ENCODE results near the gene BTNL3.

BTNL3 gene

GRCh38 chr5:181041043-181041442, 52.4 kb downstream of the BTNL3 start:
- no peaks in the 10 kb centered on the region for H3K79me1 ChIP-seq (replicated peaks; ENCODE audit: low read length, poor library complexity, severe bottlenecking)
- no peak overlapping the region for H3K14ac ChIP-seq (ENCODE audit: low read length in 2 of 2)
- no peak overlapping the region for H3K4me2 ChIP-seq (ENCODE audit: low read length, poor library complexity, severe bottlenecking)
- no peak overlapping the region for H2BK12ac ChIP-seq (ENCODE audit: low read length in 2 of 2)
- no peak overlapping the region for H3K9ac ChIP-seq (ENCODE audit: low read length)
- DNase-seq: no peak
- H3K27ac ChIP-seq (ENCODE audit: low read length, poor library complexity, severe bottlenecking): no peak overlapping the region
- no peak overlapping the region for H3K23ac ChIP-seq (ENCODE audit: low read length in 2 of 2)
- WGBS: 48% methylated on average over 6 of the region's 6 CpGs
- H2BK5ac ChIP-seq (ENCODE audit: low read depth, low read length, poor library complexity, severe bottlenecking): no peak overlapping the region
- H4K8ac ChIP-seq (ENCODE audit: low read length): no peak overlapping the region
- H2BK120ac ChIP-seq (ENCODE audit: low read depth, low read length): no peak overlapping the region
- peaks cover 23 to 87% of the 10 kb centered on the region in 2 experiments for H3K27me3 ChIP-seq (ENCODE audit: control insufficient read depth in 1 of 2, insufficient read depth in 1 of 2, low read length in 2 of 2)
- no peaks in the 10 kb centered on the region for H3K9me3 ChIP-seq (ENCODE audit: control insufficient read depth, low read length)
- no peak overlapping the region for H3K18ac ChIP-seq (ENCODE audit: low read depth in 1 of 2, low read length in 2 of 2)
- H3K4me3 ChIP-seq (ENCODE audit: insufficient read depth in 1 of 2, low read depth in 1 of 2, low read length in 2 of 2): no peak overlapping the region
- no peaks in the 10 kb centered on the region for H3K36me3 ChIP-seq (ENCODE audit: control insufficient read depth in 1 of 2, insufficient read depth in 2 of 2, low read depth in 1 of 2, low read length in 2 of 2)
- H3K4me1 ChIP-seq (ENCODE audit: control insufficient read depth, insufficient read depth, low read depth, low read length): no peaks in the 10 kb centered on the region
- no peak overlapping the region for H2AFZ ChIP-seq (ENCODE audit: low read depth, low read length)
- no peak overlapping the region for H4K91ac ChIP-seq (ENCODE audit: low read length)
- no peak overlapping the region for H2AK5ac ChIP-seq (ENCODE audit: low read length, severe bottlenecking)
- no peak overlapping the region for H2BK15ac ChIP-seq (ENCODE audit: low read depth, poor library complexity, severe bottlenecking)
- H3K4ac ChIP-seq (ENCODE audit: low read depth in 1 of 2, low read length in 2 of 2): no peak overlapping the region

GRCh38 chr5:181042036-181042713, 53.5 kb downstream of the BTNL3 start:
- Histone ChIP-seq H3K27me3 (ENCODE audit: control insufficient read depth in 1 of 2, insufficient read depth in 1 of 2, low read length in 2 of 2) (peaks cover 23 to 88% of the 10 kb centered on the region in 2 experiments), H2BK15ac (ENCODE audit: low read depth, poor library complexity, severe bottlenecking) (no peak overlapping the region), H2AK5ac (ENCODE audit: low read length, severe bottlenecking) (no peak overlapping the region), H3K4me3 (ENCODE audit: insufficient read depth in 1 of 2, low read depth in 1 of 2, low read length in 2 of 2) (no peak overlapping the region), H3K23ac (ENCODE audit: low read length in 2 of 2) (no peak overlapping the region), H4K8ac (ENCODE audit: low read length) (no peak overlapping the region), H2BK5ac (ENCODE audit: low read depth, low read length, poor library complexity, severe bottlenecking) (no peak overlapping the region), H3K4me1 (ENCODE audit: control insufficient read depth, insufficient read depth, low read depth, low read length) (no peaks in the 10 kb centered on the region), H2AFZ (ENCODE audit: low read depth, low read length) (no peak overlapping the region), H2BK12ac (ENCODE audit: low read length in 2 of 2) (no peak overlapping the region), H3K14ac (ENCODE audit: low read length in 2 of 2) (no peak overlapping the region), H4K91ac (ENCODE audit: low read length) (no peak overlapping the region), H2BK120ac (ENCODE audit: low read depth, low read length) (no peak overlapping the region), H3K18ac (ENCODE audit: low read depth in 1 of 2, low read length in 2 of 2) (no peak overlapping the region), H3K27ac (ENCODE audit: low read length, poor library complexity, severe bottlenecking) (no peak overlapping the region), H3K9ac (ENCODE audit: low read length) (no peak overlapping the region), H3K79me1 (replicated peaks; ENCODE audit: low read length, poor library complexity, severe bottlenecking) (no peaks in the 10 kb centered on the region), H3K4me2 (ENCODE audit: low read length, poor library complexity, severe bottlenecking) (no peak overlapping the region), H3K36me3 (ENCODE audit: control insufficient read depth in 1 of 2, insufficient read depth in 2 of 2, low read depth in 1 of 2, low read length in 2 of 2) (no peaks in the 10 kb centered on the region), H3K4ac (ENCODE audit: low read depth in 1 of 2, low read length in 2 of 2) (no peak overlapping the region), H3K9me3 (ENCODE audit: control insufficient read depth, low read length) (no peaks in the 10 kb centered on the region)
- 71% methylated on average over 11 of the region's 15 CpGs for WGBS
- no peak for DNase-seq

GRCh38 chr5:181042722-181043121, 54.1 kb downstream of the BTNL3 start:
- no peak overlapping the region for H4K8ac ChIP-seq (ENCODE audit: low read length)
- H3K79me1 ChIP-seq (replicated peaks; ENCODE audit: low read length, poor library complexity, severe bottlenecking): no peaks in the 10 kb centered on the region
- no peaks in the 10 kb centered on the region for H3K36me3 ChIP-seq (ENCODE audit: control insufficient read depth in 1 of 2, insufficient read depth in 2 of 2, low read depth in 1 of 2, low read length in 2 of 2)
- DNase-seq: no peak
- no peak overlapping the region for H2AFZ ChIP-seq (ENCODE audit: low read depth, low read length)
- H3K9me3 ChIP-seq (ENCODE audit: control insufficient read depth, low read length): no peaks in the 10 kb centered on the region
- no peak overlapping the region for H4K91ac ChIP-seq (ENCODE audit: low read length)
- no peak overlapping the region for H2BK5ac ChIP-seq (ENCODE audit: low read depth, low read length, poor library complexity, severe bottlenecking)
- no peaks in the 10 kb centered on the region for H3K4me1 ChIP-seq (ENCODE audit: control insufficient read depth, insufficient read depth, low read depth, low read length)
- H2BK12ac ChIP-seq (ENCODE audit: low read length in 2 of 2): no peak overlapping the region
- whole genome bisulfite sequencing: 79% methylated on average over 9 of the region's 11 CpGs
- H3K18ac ChIP-seq (ENCODE audit: low read depth in 1 of 2, low read length in 2 of 2): no peak overlapping the region
- no peak overlapping the region for H3K4me3 ChIP-seq (ENCODE audit: insufficient read depth in 1 of 2, low read depth in 1 of 2, low read length in 2 of 2)
- no peak overlapping the region for H3K4me2 ChIP-seq (ENCODE audit: low read length, poor library complexity, severe bottlenecking)
- H3K9ac ChIP-seq (ENCODE audit: low read length): no peak overlapping the region
- H2BK120ac ChIP-seq (ENCODE audit: low read depth, low read length): no peak overlapping the region
- H3K23ac ChIP-seq (ENCODE audit: low read length in 2 of 2): no peak overlapping the region
- peaks cover 23 to 88% of the 10 kb centered on the region in 2 experiments for H3K27me3 ChIP-seq (ENCODE audit: control insufficient read depth in 1 of 2, insufficient read depth in 1 of 2, low read length in 2 of 2)
- no peak overlapping the region for H3K14ac ChIP-seq (ENCODE audit: low read length in 2 of 2)
- H3K27ac ChIP-seq (ENCODE audit: low read length, poor library complexity, severe bottlenecking): no peak overlapping the region
- no peak overlapping the region for H3K4ac ChIP-seq (ENCODE audit: low read depth in 1 of 2, low read length in 2 of 2)
- no peak overlapping the region for H2BK15ac ChIP-seq (ENCODE audit: low read depth, poor library complexity, severe bottlenecking)
- no peak overlapping the region for H2AK5ac ChIP-seq (ENCODE audit: low read length, severe bottlenecking)

- H3K4me2 ChIP-seq (ENCODE audit: low read length, poor library complexity, severe bottlenecking): no peak overlapping the region
- WGBS: 65% methylated on average over 12 of the region's 12 CpGs
Measured at GRCh38 chr5:181043285-181044092, 54.8 kb downstream of the BTNL3 start.

More at GRCh38 chr5:181043285-181044092, 54.8 kb downstream of the BTNL3 start:
- no peak for DNase-seq
- no peak overlapping the region for H2BK12ac ChIP-seq (ENCODE audit: low read length in 2 of 2)
- no peaks in the 10 kb centered on the region for H3K4me1 ChIP-seq (ENCODE audit: control insufficient read depth, insufficient read depth, low read depth, low read length)
- no peaks in the 10 kb centered on the region for H3K9me3 ChIP-seq (ENCODE audit: control insufficient read depth, low read length)
- H3K4me3 ChIP-seq (ENCODE audit: insufficient read depth in 1 of 2, low read depth in 1 of 2, low read length in 2 of 2): no peak overlapping the region
- H2BK5ac ChIP-seq (ENCODE audit: low read depth, low read length, poor library complexity, severe bottlenecking): no peak overlapping the region
- H3K9ac ChIP-seq (ENCODE audit: low read length): no peak overlapping the region
- no peak overlapping the region for H4K8ac ChIP-seq (ENCODE audit: low read length)
- no peak overlapping the region for H3K14ac ChIP-seq (ENCODE audit: low read length in 2 of 2)
- H3K18ac ChIP-seq (ENCODE audit: low read depth in 1 of 2, low read length in 2 of 2): no peak overlapping the region
- no peak overlapping the region for H3K27ac ChIP-seq (ENCODE audit: low read length, poor library complexity, severe bottlenecking)
- no peaks in the 10 kb centered on the region for H3K36me3 ChIP-seq (ENCODE audit: control insufficient read depth in 1 of 2, insufficient read depth in 2 of 2, low read depth in 1 of 2, low read length in 2 of 2)
- H2BK15ac ChIP-seq (ENCODE audit: low read depth, poor library complexity, severe bottlenecking): no peak overlapping the region
- H2BK120ac ChIP-seq (ENCODE audit: low read depth, low read length): no peak overlapping the region
- H2AK5ac ChIP-seq (ENCODE audit: low read length, severe bottlenecking): no peak overlapping the region
- no peak overlapping the region for H3K4ac ChIP-seq (ENCODE audit: low read depth in 1 of 2, low read length in 2 of 2)
- no peak overlapping the region for H3K23ac ChIP-seq (ENCODE audit: low read length in 2 of 2)
- no peak overlapping the region for H2AFZ ChIP-seq (ENCODE audit: low read depth, low read length)
- H3K79me1 ChIP-seq (replicated peaks; ENCODE audit: low read length, poor library complexity, severe bottlenecking): no peaks in the 10 kb centered on the region
- peaks cover 23 to 88% of the 10 kb centered on the region in 2 experiments for H3K27me3 ChIP-seq (ENCODE audit: control insufficient read depth in 1 of 2, insufficient read depth in 1 of 2, low read length in 2 of 2)
- H4K91ac ChIP-seq (ENCODE audit: low read length): no peak overlapping the region
